BE2C (cell line): ENCODE data around the gene MLC1.

Experiments used
- DNase-seq: peaks from one replicate; pipeline ENCODE4 v3.0.0-alpha.2; 2020
- H3K27me3 ChIP-seq: fragments of 250-450 bp; sonication (Bioruptor Pico); 2 replicates; pipeline ENCODE4 v1.5.1; 2020; ENCODE audit warnings: mild to moderate bottlenecking
- H3K36me3 ChIP-seq: fragments of 250-450 bp; sonication (Bioruptor Pico); 2 replicates; pipeline ENCODE4 v1.5.1; 2020; ENCODE audit warnings: mild to moderate bottlenecking
- H3K4me1 ChIP-seq: fragments of 250-450 bp; sonication (Bioruptor Pico); 2 replicates; pipeline ENCODE4 v1.5.1; 2020
- H3K4me3 ChIP-seq: 2 replicates; pipeline ENCODE4 v1.5.1; 2011; ENCODE audit warnings: low read depth, low read length
- H3K9me3 ChIP-seq: fragments of 250-450 bp; sonication (Bioruptor Pico); 2 replicates; pipeline ENCODE4 v1.5.1; 2020
- CTCF ChIP-seq: IDR thresholded peaks from 2 replicates; pipeline ENCODE4 v1.5.1; 2012; ENCODE audit warnings: mild to moderate bottlenecking, low read depth, low read length

The MLC1 gene

DNA sequence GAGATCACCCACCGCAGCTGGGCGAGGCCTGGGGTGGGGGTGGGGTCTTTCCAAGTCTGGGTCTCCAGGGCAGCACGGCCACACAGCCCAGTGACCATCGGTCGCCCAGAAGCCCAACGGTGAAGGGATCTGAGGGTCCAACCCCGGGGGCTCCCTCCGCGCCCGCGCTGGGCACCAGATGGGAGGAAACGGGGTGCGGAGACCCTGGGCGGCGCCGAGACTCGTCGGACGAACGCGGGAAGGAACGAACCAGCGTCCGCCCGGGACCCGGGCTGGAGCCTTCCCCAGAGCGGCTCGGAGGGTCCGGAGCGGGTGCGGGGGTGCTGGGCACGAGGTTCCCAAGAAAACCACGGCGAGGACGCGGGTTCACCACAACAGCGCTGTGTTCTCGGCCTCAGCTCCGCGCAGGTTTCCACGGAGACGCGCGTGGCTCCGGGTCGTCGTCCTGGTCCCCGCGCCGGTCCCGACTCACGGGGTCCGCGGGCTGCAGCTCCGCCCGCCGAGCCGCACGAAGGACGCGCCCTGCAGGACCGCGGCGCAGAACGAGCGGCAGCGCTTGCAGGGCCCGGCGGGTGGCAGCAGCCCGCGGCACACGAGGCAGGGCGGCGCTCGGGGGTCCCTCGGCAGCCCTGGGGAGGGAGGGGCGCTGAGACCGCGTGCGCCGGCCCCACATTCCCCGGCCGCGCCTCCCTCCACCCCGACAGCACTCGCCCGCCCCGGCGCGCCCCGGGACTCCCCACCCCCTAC lies 70.4 kb downstream of the MLC1 start:
- H3K36me3 ChIP-seq: no peaks in the 10 kb centered on the region
- TF ChIP-seq CTCF: no peak
- H3K9me3 ChIP-seq: no peaks in the 10 kb centered on the region
- no peaks in the 10 kb centered on the region for H3K4me1 ChIP-seq
- H3K27me3 ChIP-seq: peaks cover 21% of the 10 kb centered on the region
- H3K4me3 ChIP-seq: no peak overlapping the region
- DNase-seq: peak; percentile 12

DNA sequence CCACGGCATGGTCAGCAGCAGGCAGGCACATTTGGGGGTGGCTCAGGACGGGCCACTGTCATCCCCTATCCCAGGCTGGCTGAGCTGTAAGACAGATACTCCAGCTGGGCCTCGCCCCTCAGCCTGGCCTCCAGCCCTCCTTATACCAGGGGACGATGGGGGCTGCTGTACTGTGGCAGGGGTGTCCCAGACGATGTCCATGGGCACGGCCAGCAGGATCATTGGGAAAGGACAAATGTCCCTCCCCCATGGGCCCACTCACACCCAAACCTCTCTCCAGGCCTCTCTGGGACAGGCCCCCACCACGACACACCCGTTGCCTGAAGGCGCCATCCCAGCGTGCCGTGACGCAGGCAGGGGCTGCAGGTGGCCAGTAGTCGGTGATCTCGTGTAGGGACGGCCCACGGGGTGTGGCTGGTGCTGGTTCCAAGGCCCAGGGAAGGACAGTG lies 71.1 kb downstream of the MLC1 start:
- no peak overlapping the region for H3K4me3 ChIP-seq
- H3K27me3 ChIP-seq: peaks cover 21% of the 10 kb centered on the region
- H3K9me3 ChIP-seq: no peaks in the 10 kb centered on the region
- H3K4me1 ChIP-seq: no peaks in the 10 kb centered on the region
- no peak for TF ChIP-seq CTCF
- peak; percentile 9 for DNase-seq
- no peaks in the 10 kb centered on the region for H3K36me3 ChIP-seq

DNA sequence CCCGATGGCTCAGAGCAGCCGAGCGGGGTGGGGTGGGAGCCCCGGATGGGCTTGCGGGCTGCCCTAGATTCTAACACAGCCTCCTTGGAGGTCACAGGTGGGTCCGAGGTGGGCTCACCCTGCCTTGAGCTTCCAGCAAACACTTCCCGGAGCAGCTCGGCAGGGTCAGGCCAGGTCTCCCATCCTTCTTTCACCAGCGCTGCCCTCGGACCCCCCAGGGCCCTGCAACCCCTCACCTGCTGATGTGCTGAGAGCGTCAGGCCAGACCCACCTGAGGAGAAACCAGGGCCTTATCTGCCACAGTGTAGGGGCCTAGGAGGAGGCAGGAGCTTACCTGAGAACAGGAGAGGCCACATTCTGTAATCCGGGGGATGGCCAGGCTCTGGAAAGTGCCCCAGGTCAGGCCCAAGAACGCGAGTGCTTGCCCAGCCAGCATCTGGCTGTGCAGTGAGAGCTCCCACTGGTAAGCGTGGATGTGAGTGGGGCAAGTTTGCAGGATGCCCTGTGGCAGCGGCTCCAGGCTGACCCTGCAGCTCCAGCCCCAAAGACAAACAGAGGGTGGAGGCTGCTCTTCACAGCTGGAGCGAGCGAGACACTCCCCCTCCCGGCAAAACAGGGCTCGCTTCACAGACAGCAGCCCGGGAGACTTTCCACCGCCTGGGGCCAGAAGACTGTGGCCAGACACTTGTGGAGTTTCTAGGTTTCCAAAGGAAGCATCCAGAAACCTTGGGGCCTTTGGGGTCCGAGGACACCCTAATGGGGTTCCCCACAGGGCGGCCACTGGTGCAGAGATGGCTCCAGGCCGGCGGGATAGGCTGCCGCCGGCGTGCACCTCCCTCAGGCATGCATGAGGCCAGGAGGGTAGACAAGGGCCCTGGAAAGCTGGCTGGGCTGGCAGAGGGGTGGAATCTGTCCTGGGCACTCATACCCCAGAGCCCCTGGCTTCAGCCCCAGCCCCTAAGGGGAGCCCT lies 72.7 kb downstream of the MLC1 start, which contains the start of gene IL17REL:
Gene IL17REL, minus strand, starts transcription at position 555 of the 971 bp plus-strand sequence. Its CDS starts 119 bp downstream, at position 436.
- no peaks in the 10 kb centered on the region for H3K36me3 ChIP-seq
- H3K4me3 ChIP-seq: no peak within 1 kb of the TSS
- no peaks in the 10 kb centered on the region for H3K4me1 ChIP-seq
- no peak for TF ChIP-seq CTCF
- H3K27me3 ChIP-seq: peaks cover 21% of the 10 kb centered on the region
- peak; percentile 17 for DNase-seq
- no peaks in the 10 kb centered on the region for H3K9me3 ChIP-seq

- peak; percentile 6 for DNase-seq
- TF ChIP-seq CTCF: no peak
- Histone ChIP-seq H3K4me1 (no peaks in the 10 kb centered on the region), H3K4me3 (no peak overlapping the region), H3K27me3 (peaks cover 21% of the 10 kb centered on the region), H3K36me3 (no peaks in the 10 kb centered on the region), H3K9me3 (no peaks in the 10 kb centered on the region)
These were observed 73.6 kb downstream of the MLC1 start for GRCh38 chr22:50011447-50012210.

GRCh38 chr22:50010676-50011446 lies 74.4 kb downstream of the MLC1 start:
- TF ChIP-seq CTCF: no peak
- DNase-seq: no peak
- no peaks in the 10 kb centered on the region for H3K4me1 ChIP-seq
- no peaks in the 10 kb centered on the region for H3K9me3 ChIP-seq
- no peak overlapping the region for H3K4me3 ChIP-seq
- H3K27me3 ChIP-seq: peaks cover 21% of the 10 kb centered on the region
- no peaks in the 10 kb centered on the region for H3K36me3 ChIP-seq
